Activated naive CD4-positive, alpha-beta T cell treated with anti-CD3 and anti-CD28 coated beads, Interleukin-2, amount 50 U/mL, for 24 hours (primary cell): Measurements from ENCODE around the gene NFAM1.

Source experiments
- H3K27ac Mint-ChIP-seq: one replicate; pipeline ENCODE4 v1.8.0; 2021; ENCODE audit warnings: mild to moderate bottlenecking, mixed read lengths
- H3K27me3 Mint-ChIP-seq: one replicate; pipeline ENCODE4 v1.8.0; 2021; ENCODE audit warnings: mixed read lengths
- H3K36me3 Mint-ChIP-seq: one replicate; pipeline ENCODE4 v1.8.0; 2021; ENCODE audit warnings: mixed read lengths
- H3K4me1 Mint-ChIP-seq: one replicate; pipeline ENCODE4 v1.8.0; 2021; ENCODE audit warnings: mixed read lengths
- H3K4me3 Mint-ChIP-seq: one replicate; pipeline ENCODE4 v1.8.0; 2021; ENCODE audit warnings: mild to moderate bottlenecking, mixed read lengths
- H3K9me3 Mint-ChIP-seq: one replicate; pipeline ENCODE4 v1.8.0; 2021; ENCODE audit warnings: mixed read lengths

NFAM1 gene

GRCh38 chr22:42430528-42431125 lies 1.6 kb downstream of the NFAM1 start:
- Mint-ChIP-seq H3K9me3 (no peaks in the 10 kb centered on the region), H3K36me3 (no peaks in the 10 kb centered on the region), H3K27ac (no peak overlapping the region), H3K4me1 (no peaks in the 10 kb centered on the region), H3K27me3 (peaks cover 1% of the 10 kb centered on the region), H3K4me3 (no peak overlapping the region)

GRCh38 chr22:42428760-42429159 lies 3.4 kb downstream of the NFAM1 start:
- Mint-ChIP-seq H3K9me3 (no peaks in the 10 kb centered on the region), H3K36me3 (no peaks in the 10 kb centered on the region), H3K27me3 (peaks cover 1% of the 10 kb centered on the region), H3K27ac (no peak overlapping the region), H3K4me3 (no peak overlapping the region), H3K4me1 (no peaks in the 10 kb centered on the region)

- H3K9me3 Mint-ChIP-seq = no peaks in the 10 kb centered on the region
- peaks cover 1% of the 10 kb centered on the region for H3K27me3 Mint-ChIP-seq
- H3K36me3 Mint-ChIP-seq = no peaks in the 10 kb centered on the region
- H3K4me1 Mint-ChIP-seq = no peaks in the 10 kb centered on the region
- no peak overlapping the region for H3K27ac Mint-ChIP-seq
- no peak overlapping the region for H3K4me3 Mint-ChIP-seq
These were observed 4.2 kb downstream of the NFAM1 start for GRCh38 chr22:42428025-42428424.

GRCh38 chr22:42427167-42427566 lies 5.0 kb downstream of the NFAM1 start:
- H3K9me3 Mint-ChIP-seq = no peaks in the 10 kb centered on the region
- H3K27me3 Mint-ChIP-seq = peaks cover 1% of the 10 kb centered on the region
- H3K27ac Mint-ChIP-seq = no peak overlapping the region
- H3K4me3 Mint-ChIP-seq = no peak overlapping the region
- H3K36me3 Mint-ChIP-seq = no peaks in the 10 kb centered on the region
- H3K4me1 Mint-ChIP-seq = no peaks in the 10 kb centered on the region

- Mint-ChIP-seq H3K4me1 (no peaks in the 10 kb centered on the region), H3K4me3 (no peak overlapping the region), H3K27me3 (no peaks in the 10 kb centered on the region), H3K9me3 (no peaks in the 10 kb centered on the region), H3K27ac (no peak overlapping the region), H3K36me3 (no peaks in the 10 kb centered on the region)
These were observed 6.2 kb downstream of the NFAM1 start for GRCh38 chr22:42425989-42426355.

GRCh38 chr22:42425337-42425988 lies 6.7 kb downstream of the NFAM1 start:
- no peaks in the 10 kb centered on the region for H3K4me1 Mint-ChIP-seq
- H3K27me3 Mint-ChIP-seq = no peaks in the 10 kb centered on the region
- H3K36me3 Mint-ChIP-seq = no peaks in the 10 kb centered on the region
- H3K4me3 Mint-ChIP-seq = no peak overlapping the region
- H3K9me3 Mint-ChIP-seq = no peaks in the 10 kb centered on the region
- peak overlapping the region; percentile 11 for H3K27ac Mint-ChIP-seq

- H3K27ac Mint-ChIP-seq = no peak overlapping the region
- no peaks in the 10 kb centered on the region for H3K36me3 Mint-ChIP-seq
- H3K4me1 Mint-ChIP-seq = no peaks in the 10 kb centered on the region
- no peak overlapping the region for H3K4me3 Mint-ChIP-seq
- H3K9me3 Mint-ChIP-seq = no peaks in the 10 kb centered on the region
- H3K27me3 Mint-ChIP-seq = no peaks in the 10 kb centered on the region
These were observed 12.8 kb downstream of the NFAM1 start for GRCh38 chr22:42419243-42419881.

GRCh38 chr22:42418811-42419242 lies 13.4 kb downstream of the NFAM1 start:
- Mint-ChIP-seq H3K27me3 (no peaks in the 10 kb centered on the region), H3K27ac (no peak overlapping the region), H3K4me1 (no peaks in the 10 kb centered on the region), H3K9me3 (no peaks in the 10 kb centered on the region), H3K36me3 (no peaks in the 10 kb centered on the region), H3K4me3 (no peak overlapping the region)

- Mint-ChIP-seq H3K4me3 (no peak overlapping the region), H3K36me3 (no peaks in the 10 kb centered on the region), H3K9me3 (no peaks in the 10 kb centered on the region), H3K4me1 (no peaks in the 10 kb centered on the region), H3K27ac (no peak overlapping the region), H3K27me3 (no peaks in the 10 kb centered on the region)
These were observed 14.4 kb downstream of the NFAM1 start for GRCh38 chr22:42417645-42418305.

- no peaks in the 10 kb centered on the region for H3K9me3 Mint-ChIP-seq
- H3K4me1 Mint-ChIP-seq = no peaks in the 10 kb centered on the region
- H3K36me3 Mint-ChIP-seq = no peaks in the 10 kb centered on the region
- H3K27ac Mint-ChIP-seq = no peak overlapping the region
- no peaks in the 10 kb centered on the region for H3K27me3 Mint-ChIP-seq
- no peak overlapping the region for H3K4me3 Mint-ChIP-seq
These were observed 15.5 kb downstream of the NFAM1 start for GRCh38 chr22:42416671-42417230.

- Mint-ChIP-seq H3K27me3 (no peaks in the 10 kb centered on the region), H3K4me3 (no peak overlapping the region), H3K4me1 (no peaks in the 10 kb centered on the region), H3K27ac (no peak overlapping the region), H3K9me3 (no peaks in the 10 kb centered on the region), H3K36me3 (no peaks in the 10 kb centered on the region)
These were observed 17.5 kb downstream of the NFAM1 start for GRCh38 chr22:42414565-42415303.

GRCh38 chr22:42414021-42414420 lies 18.2 kb downstream of the NFAM1 start:
- Mint-ChIP-seq H3K9me3 (no peaks in the 10 kb centered on the region), H3K27ac (no peak overlapping the region), H3K4me1 (no peaks in the 10 kb centered on the region), H3K36me3 (no peaks in the 10 kb centered on the region), H3K27me3 (no peaks in the 10 kb centered on the region), H3K4me3 (no peak overlapping the region)

- H3K9me3 Mint-ChIP-seq = no peaks in the 10 kb centered on the region
- H3K27me3 Mint-ChIP-seq = no peaks in the 10 kb centered on the region
- H3K4me3 Mint-ChIP-seq = no peak overlapping the region
- H3K36me3 Mint-ChIP-seq = no peaks in the 10 kb centered on the region
- no peak overlapping the region for H3K27ac Mint-ChIP-seq
- H3K4me1 Mint-ChIP-seq = no peaks in the 10 kb centered on the region
These were observed 19.4 kb downstream of the NFAM1 start for GRCh38 chr22:42412744-42413333.

GRCh38 chr22:42410708-42411107 lies 21.5 kb downstream of the NFAM1 start:
- H3K9me3 Mint-ChIP-seq = no peaks in the 10 kb centered on the region
- no peaks in the 10 kb centered on the region for H3K36me3 Mint-ChIP-seq
- H3K4me1 Mint-ChIP-seq = no peaks in the 10 kb centered on the region
- H3K27me3 Mint-ChIP-seq = no peaks in the 10 kb centered on the region
- no peak overlapping the region for H3K4me3 Mint-ChIP-seq
- no peak overlapping the region for H3K27ac Mint-ChIP-seq
